NCI-H748 (cell line): ENCODE data around the gene MSL1.

ENCODE experiments used
- DNase-seq: peaks from one replicate; lab custom pipeline; 2025; ENCODE audit not compliant: unreplicated experiment; lab: John Stamatoyannopoulos, UW

MSL1 gene

DNA sequence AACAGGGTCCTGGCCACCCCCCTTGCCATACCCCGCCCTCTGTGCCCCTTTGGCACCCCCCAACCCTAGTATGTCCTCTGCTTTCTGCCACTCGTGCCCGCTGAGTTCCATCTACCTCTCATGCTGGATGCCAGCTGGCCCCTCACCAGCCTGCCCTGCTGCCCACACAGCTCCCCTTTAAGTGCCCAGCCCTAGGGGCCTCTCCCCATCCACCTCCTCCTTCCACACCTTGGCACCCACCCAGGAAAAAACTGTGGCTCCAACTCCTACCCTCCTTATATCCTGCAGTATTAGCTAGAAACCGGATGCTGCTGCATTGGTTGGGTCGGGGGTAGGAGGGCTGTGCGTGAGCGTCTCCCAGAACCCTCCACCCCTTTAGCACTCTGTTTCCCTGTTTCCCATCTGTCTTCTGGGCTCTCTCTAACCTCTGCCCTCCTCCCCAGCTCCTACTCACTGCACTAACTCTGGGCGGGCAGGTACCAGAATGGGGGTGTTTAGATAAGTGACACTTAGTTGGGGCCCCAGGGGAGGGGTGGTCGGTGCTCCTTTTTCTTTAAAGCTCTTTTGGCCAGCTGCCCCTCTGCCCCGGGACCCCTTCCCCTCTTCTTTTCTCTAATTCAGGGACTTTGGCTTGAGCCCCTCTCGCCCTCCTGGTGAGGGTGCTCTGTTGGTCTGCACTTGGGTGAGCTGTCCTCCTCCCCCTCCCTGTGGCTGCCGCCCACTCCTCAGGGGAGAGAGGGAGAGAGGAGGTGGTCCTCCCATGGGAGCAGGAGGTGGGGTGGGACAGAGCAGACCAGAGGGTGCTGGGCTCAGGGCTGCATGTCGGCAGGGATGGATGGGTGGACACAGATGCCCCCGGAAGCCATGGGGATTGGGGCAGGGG, 31.3 kb upstream of the MSL1 start:
- no peak for DNase-seq

DNA sequence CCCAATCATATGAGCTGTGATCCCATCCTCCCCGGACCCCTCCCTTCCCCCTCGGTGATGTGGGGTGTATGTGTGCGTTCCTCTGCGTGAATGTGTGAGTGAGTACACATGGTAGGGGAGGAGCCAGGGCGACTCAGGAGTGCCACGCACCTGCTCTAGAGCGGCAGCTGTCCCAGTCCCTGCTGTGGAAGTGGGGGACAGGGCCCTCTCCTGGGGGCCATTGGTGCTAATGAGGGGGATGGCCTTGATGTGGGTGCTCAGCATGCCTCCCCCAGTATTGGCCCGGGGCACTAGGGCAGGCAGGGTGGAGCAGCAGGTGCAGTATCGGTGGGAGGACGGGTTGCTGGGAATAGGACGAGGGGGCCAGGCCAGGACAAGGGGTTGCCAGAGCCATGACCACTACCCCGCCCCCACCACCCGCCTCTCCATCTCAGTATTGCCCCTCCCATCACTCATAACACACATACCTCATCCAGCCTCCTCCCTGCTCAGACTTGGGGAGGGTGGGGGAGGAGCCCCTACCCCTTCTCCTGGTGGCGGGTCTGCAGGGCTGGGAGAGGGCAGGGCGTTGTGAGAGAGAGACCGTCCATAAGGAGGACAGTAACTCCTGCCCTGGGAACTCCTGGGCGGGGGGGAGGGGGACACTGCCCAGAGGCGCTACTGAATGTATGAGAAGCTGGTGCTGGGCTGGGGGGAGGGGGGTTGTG, 29.9 kb upstream of the MSL1 start:
- DNase-seq: no peak

DNA sequence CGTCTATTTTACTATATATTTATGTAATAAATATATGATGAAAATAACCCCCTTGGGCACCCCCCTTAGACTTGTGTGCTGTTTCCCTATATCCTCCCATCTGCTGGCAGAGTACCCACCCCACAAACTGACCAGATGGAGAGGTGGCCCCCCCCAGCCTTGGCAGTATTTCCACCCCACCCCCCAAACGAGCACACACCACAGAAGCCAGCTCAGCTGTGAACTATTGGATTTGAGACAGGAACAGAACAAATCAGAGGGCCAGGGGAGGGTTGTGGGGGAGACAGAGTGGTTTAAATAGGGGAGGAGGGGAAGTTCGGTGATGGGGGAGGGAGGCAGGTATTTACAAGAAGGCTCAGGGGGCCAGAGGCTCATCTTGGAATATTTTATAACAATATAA, 29.2 kb upstream of the MSL1 start:
- DNase-seq: no peak

DNA sequence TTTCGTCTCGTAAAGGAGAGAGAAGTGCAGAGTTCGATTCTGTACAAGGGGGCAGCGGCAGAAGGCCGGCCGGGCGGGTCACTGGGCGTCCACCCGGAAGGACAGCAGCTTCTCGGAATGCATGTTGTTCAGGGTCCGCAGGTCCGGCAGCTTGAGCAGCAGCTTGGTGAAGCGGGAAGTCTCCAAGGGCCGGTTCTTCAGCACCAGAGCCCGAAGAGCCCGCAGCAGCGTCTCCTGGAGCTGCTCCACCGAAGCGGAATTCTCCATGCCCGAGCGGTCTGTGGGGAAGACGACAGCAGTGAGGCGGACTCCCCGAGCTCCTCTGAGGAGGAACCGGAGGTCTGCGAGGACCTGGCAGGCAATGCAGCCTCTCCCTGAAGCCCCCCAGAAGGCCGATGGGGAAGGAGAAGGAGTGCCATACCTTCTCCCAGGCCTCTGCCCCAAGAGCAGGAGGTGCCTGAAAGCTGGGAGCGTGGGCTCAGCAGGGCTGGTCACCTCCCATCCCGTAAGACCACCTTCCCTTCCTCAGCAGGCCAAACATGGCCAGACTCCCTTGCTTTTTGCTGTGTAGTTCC, 28.7 kb upstream of the MSL1 start:
- DNase-seq: no peak

DNA sequence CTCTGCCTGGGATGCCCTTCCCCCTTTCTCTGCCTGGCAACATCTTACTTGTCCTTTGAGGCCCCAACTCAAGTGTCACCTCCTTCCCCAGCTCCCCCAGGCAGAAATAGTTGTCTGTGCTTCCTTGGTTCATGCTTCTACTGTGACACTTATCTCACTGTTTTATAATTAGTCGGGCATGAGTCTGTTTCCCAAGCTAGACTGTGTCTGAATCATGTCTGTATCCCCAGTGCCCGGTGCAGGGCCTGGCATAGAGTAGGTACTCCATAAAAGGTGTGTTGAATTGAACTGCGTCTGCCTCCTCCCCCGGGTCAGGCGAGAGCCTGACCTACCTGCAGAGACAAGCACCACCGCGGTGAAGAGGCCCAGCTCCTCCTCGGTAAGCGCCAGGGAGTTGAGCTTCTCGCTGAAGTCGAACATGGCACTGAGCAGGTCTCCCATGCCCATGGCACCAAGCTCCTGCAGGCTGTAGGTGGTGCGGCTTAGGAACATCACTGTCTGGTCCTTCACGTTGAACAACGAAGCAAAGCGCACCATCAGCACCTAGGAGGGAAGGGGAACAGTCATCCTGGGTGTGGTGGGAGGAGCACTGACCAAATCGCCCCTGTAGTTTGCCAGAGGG, 28.1 kb upstream of the MSL1 start:
- DNase-seq: no peak

DNA sequence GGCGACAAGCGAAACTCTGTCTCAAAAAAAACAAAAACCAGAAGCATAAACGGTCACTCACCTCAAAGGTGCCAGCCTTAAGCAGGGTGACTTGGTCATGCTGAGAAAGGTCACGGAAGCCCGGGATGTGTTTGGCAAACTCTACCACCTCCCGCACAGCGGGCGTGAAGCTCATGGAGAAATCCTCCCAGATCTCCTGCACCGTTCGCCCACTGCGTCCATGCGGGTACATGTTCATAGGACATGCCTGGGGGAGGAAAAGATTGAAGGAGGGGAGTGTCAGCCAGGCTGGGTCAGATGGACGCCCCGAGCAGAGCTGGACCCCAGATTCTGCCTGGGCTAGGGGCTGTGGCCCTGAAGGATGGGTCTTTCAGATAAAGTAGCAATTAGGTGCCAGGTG, 26.9 kb upstream of the MSL1 start:
- no peak for DNase-seq

DNA sequence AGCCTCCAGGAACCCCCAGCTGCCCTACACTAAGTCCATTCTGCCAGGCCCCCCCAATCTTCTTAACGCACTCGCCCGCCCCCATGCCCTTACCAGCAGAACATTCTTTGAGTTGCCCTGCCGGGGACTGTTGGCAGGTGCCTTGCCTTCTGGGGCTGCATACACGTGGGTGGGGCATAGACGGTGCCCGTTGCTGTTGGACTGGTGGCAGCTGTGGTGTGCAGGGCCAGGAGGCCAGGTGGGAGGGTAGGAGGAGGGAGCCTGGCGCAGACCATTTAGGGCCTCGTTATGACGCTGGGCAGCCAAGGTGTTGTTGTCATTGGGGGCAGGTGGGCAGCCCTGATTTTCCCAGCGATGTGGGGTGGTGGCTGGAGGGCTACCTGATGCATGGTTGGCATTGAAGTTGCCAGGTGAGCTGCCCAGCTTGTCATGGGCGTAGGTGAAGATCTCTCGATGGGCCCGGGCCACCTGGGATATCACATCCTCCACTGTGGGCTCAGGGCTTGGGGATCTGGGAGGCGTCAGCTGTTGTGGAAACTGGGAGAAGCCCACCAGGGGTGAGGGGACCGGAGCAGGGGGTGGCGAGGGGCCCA, 26.3 kb upstream of the MSL1 start:
- DNase-seq: no peak

DNA sequence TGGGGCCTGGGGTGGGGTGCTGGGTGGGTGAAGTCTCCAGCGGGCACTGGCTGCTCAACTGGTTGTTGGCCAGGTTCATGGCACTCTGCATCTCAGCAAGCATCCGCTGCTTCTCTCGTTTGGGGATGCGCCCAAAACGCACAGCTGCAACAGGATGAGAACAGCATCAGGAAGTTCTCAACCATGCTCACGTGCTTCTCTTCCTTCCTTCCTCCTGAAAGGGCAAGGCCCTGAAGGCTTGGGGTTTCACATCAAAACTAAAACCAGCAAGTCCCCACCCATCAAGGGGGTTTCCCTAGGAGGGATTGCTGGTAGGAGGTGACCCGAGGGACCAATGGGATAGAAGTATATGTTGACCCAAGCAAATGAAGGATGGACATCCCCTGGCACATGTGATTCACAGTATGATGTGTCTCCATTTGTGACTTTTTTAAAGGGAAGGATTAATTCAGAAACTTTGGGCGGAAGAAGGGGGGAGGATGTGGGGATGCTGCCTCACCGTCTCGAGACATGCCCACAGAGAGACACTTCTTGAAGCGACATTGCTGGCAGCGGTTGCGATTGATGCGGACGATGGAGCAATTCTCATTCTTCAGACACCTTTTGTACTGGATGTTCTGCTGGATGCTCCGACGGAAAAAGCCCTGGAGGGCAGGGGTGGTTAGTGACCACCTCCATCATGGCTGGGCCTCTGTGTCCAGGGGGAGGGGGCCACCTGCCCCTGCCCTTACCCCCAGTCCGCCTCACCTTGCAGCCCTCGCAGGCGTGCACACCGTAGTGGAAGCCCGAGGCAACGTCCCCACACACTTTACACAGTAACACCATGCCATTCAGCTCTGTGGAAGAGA, 25.6 kb upstream of the MSL1 start:
- no peak for DNase-seq

DNA sequence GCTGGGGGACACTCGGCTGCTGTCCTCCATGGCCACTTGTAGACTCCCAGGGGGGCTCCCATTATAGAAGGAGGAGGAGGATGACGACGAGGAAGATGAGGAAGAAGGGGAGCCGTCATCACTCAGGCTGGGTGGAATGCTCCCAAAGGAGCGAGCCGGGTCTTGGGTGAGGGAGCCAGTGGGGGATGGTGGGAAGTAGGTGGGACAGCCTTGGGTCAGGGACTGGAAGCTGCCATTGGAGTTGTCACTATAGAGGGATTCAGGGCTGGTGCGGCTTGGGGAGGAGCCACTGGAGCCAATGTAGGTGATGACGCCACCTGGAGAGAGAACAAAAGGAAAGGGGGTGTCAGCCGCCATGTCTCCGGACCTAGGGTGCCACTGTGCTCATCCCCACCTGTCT, 24.7 kb upstream of the MSL1 start:
- DNase-seq: no peak

DNA sequence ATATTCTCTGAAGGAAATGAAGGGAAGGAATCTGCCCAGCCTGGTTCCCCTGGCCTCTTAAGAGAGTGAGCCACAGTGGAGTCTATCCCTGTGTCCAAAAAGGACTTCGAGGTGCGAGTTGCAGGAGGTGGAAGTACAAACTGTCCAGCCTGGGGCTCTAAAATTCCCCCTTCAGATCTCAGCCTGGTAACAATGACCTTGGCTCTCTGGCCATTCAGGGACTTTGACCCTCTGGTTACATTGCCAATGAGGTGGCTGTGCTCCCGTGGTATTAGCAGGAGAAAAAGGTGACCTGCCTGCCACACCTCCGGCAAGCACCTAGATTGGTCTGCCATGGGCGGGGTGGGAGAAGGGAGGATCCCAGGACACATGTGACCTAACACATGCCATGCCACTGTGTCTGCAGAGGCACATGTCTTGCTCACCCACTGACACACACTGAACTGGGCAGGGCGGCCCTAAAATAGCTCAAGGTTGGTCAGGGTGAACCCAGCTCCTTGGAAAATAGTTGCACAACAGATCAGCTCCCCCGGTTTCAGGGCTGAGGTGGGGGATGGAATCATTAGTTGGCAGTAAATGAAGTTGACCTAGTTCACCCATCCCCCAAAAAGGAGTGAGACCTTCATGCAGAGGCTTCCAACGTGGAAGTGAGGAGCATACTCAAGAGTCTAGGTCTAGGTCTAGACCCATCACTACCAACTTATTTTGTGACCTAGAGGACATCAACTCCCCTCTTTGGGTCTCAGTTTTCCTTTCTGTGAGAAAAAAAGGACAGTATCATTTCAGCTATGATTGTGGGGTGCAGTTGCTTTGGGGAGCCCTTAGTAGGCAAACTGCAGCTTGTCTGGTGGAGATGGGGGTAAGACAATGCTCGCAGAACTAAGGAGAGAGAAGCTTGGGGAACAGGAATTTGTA, 23.6 kb upstream of the MSL1 start:
- no peak for DNase-seq

DNA sequence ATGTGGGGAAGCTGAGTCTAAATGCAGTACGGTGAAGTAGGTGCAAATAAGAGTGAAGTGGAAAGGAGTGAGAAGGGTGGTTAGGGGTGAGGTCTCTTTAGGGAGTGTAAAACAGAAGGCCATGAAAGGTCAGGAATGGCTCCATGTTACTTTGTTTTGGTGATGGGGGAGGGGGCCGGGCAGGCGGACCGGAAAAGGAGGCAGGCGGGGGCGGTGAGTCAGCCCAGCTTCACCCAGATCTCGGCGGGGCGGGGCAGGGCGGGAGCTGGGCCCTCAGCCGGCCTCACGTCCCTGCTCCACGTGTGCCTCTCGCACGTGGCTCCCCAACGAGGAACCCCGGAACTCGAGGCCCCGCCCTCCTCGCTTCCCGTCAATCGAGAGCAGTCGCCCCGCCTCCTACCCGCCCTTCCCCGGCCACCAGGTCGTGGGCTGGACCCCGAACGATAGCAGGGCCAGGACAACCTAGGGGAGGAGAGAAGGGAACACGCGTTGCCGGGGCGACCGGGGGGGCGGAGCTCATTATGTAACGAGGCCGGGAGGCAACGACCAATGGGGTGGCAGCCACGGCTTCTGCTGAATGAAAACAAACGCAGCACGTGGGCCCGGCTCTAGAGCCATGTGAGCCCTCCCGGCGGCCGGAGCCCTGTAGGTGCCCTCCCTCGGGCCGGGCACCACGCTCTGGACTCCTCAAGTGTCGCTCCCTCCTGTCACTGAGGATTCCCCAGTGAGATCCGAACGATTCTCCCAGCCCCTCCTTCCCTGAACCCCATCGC, 22.7 kb upstream of the MSL1 start:
- DNase-seq: peak; percentile 95

DNA sequence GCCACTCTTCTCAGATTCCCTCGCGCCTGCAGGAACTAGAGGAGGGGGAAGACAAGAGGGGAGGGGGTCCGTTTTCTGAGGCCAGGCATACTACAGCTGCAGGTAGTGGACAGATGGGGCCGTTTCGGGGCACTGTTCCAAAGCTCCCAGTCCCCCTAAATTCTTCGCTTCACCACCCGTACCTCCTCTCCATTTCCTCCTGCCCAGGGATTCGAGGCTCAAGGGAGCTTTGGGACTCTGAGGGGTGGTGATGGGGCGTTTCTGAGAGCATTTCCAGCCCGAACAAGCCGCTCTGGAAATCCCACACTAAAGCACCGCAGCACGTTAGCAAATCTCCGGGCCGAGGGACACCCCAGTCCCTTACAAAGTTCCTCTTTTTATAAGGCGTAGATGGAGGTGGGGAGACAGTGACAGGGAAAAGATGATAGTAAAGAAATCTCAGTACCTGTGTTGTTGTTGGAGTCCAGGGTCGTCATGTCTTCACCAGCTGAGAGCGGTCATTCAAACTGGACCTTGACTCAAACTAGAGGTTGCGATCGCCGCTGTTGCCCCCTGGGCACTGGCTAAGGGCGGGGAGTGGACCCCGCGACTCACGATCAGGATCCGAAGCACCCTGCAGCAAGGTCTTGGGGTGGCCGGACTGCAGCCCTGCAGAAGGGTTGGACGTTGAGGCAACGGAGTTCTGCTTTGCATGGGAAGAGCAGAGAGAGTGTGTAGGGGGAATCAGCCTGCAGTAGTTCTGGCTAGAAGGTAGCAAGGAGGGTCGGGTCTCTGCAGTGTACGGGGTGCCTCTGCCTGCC, 22.0 kb upstream of the MSL1 start:
- peak; percentile 42 for DNase-seq

DNA sequence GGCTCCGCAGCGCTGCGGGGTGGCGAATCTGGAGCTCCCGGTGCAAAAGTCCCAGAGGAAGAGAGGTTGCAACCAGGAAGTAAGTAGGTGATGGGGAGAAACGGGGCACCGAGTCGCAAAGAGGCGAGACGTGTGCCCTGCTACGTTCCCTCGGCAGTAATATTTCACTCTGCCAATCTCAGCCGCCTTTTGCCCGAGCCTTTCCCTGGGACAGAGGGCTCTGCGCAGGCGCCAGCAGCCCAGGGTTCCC, 21.4 kb upstream of the MSL1 start, which contains the start of gene NR1D1:
TSS of gene NR1D1 (minus strand) at position 171 of the 250 bp plus-strand sequence. CDS start 495 bp downstream, outside the sequence.
- no peak for DNase-seq

DNA sequence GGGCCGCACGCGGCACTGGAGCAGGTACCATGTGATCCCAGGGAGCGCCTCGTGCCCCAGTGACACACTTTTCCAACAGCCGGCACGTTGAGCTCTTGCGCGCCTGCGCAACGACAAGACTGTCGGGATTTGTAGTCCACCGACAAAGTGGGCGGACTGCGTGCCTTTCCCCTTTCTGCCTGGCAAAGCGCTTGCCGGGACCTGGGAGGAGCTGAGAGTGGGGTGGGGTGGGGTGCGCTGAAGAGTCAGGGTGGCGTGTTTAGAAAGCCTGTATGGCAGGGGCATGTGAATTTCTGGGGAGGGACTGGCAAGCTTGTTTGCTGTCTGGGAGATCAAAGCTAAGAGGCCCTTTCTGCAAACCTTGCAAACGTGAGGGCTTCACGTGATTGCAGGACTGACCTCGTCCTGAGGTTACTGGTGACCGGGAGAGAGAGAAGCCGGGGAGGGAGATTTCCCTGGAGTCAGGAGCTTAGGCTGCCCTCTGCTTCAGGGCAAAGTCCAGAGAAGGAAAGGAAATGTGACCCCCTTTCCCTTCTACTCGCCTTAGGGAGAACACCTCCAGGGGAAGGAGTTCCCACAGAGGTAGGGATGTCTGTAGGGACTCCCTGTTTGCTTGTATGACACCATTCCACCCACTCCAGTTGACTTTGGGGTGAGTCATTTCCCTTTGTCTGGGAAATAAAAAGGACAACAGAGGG, 21.0 kb upstream of the MSL1 start:
- DNase-seq: peak; percentile 96

DNA sequence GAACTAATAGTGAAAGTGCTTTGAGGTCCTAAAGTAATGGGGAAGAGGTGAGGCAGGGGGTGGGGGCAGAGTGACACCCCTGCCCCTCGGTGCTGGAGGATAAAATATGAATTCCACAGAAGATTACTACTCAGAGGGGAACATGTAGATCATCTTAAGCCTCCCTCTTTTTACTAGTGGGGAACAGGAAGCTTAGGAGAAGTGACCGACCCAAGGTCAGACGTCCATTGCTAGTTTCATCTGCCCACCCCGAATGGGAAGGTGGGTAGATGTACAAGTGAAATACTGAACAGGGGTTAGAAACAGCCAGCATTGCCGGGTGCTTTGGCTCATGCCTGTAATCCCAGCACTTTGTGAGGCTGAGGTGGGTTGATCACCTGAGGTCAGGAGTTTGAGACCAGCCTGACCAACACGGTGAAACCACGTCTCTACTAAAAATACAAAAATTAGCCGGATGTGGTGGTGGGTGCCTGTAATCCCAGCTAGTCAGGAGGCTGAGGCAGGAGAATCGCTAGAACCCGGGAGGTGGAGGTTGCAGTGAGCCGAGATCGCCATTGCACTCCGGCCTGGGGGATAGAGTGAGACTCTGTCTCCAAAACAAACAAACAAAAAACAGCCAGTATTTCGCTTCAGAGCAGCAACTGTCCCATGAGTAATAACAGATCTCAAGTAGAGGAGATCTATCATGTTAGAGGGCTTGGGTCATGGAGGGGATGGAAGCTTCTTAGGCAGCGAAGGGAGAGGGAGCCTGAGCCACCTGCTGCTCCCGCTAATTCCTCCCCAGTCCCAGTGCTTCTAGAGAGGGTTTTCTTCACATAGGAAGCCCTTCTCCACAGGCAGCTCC, 20.2 kb upstream of the MSL1 start:
- DNase-seq: no peak

DNA sequence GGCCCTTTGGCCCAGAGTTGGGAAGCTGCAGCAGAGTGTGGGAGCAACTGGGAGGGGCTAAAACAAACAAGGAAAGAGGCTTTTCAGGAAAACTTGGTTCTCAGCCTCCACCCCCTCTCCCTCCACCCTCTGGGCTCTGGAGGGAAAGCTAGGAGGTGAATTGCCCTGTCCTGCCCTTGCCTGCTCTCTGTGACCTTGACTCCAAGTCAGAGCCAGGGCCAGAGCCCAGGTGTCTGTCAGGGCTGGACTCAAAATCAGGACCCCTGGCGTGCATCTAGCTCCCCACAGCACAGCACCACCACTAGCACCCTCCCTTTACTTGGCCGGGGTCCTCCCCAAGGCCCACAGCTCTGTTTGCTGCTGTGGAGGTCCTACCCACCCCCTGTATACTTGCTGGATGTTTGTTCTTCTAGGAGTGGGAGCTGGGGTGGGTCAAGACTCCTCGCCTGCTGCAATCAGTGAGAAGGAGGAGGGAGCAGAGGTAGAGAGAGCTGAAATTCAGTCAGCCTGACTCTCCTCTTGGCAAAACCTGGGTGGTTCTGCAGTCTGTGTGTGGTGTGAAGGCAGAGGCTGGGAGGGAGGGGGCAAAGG, 18.6 kb upstream of the MSL1 start:
- DNase-seq: no peak
